Measurements from ENCODE around the gene FAM13B.

- no peak for TF ChIP-seq POLR2A (IDR thresholded peaks at IDR 0.05)
- no peak for TF ChIP-seq CTCF (IDR thresholded peaks at IDR 0.05)
Observed at GRCh38 chr5:137935694-137936093, 97.2 kb downstream of the FAM13B start.

Measured in transverse colon (tissue), 3 donors.